ENCODE measurements around the gene SHKBP1. TPM values are rescaled to one million over a fixed set of nuclear protein-coding genes. Genes with fewer than 3 reads are reported as not detected.

The SHKBP1 gene
- total and polyA plus RNA-seq, 2 of the 8 experiments (the other 6 are each of a cell fraction or from before 2014, with no cell fraction given): 74.6 to 98.8 TPM

DNA sequence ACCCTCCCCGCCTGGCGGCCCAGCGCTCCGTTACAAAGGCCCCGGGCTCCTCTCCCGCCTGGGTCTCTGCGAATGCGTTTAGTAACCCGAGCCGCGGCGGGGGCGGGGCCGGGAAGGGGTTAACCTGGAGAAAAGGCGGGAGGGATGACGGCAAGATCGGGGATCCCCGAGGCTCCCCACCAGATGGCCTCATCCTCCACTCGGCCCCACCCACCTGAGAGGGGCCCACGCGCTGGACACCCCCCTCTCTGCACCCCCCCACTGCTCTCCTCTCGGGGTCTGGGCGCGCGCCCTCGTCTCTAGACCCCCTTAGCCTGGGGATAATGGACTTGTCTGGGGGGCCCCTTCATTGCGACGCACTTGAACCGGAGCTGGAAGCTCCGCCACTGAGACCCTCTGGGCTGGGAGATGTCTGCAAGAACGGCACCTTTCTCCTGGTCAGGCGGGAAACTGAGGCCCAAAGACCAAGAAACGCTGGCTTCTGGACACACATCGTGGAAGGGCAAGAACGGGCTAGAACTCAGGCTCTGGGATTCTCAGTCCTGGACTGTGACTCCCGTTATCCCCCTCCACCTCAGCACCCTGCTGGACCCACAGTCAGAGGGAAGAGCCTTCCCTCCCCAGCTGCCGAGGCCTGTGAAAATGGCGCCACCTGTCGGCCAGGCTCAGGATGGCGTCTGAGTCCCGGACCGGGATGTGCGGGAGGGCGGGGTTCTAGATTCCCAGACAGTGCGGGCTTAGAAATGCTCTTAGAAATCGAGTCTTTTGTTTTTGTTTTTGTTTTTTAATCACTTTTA is 21.6 kb downstream of the SHKBP1 start (continued):
- TF ChIP-seq ASH2L (IDR thresholded peaks at IDR 0.05; ENCODE audit: low read length): peak; percentile 77
- TF ChIP-seq CBX8 (IDR thresholded peaks at IDR 0.05; ENCODE audit: borderline replicate concordance, low read depth, low read length): no peak
- TF ChIP-seq ZNF274 (IDR thresholded peaks at IDR 0.05; ENCODE audit: borderline replicate concordance, extremely low read depth, low read length): no peak
- TF ChIP-seq TCF12 (IDR thresholded peaks at IDR 0.05; ENCODE audit: low read depth, low read length): 0 out of 2 replicates have a peak, but pooled peaks have one; percentile 55
- TF ChIP-seq, protein P1, sequence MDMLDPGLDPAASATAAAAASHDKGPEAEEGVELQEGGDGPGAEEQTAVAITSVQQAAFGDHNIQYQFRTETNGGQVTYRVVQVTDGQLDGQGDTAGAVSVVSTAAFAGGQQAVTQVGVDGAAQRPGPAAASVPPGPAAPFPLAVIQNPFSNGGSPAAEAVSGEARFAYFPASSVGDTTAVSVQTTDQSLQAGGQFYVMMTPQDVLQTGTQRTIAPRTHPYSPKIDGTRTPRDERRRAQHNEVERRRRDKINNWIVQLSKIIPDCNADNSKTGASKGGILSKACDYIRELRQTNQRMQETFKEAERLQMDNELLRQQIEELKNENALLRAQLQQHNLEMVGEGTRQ (IDR thresholded peaks at IDR 0.05; ENCODE audit: low read length): no peak
- TF ChIP-seq NRF1 (IDR thresholded peaks at IDR 0.05; ENCODE audit: low read depth, low read length): no peak
- TF ChIP-seq TAF1 (IDR thresholded peaks at IDR 0.05; ENCODE audit: low read depth, low read length): peak; percentile 58; the same call in 1 of the 2 replicates
- TF ChIP-seq, protein P2, sequence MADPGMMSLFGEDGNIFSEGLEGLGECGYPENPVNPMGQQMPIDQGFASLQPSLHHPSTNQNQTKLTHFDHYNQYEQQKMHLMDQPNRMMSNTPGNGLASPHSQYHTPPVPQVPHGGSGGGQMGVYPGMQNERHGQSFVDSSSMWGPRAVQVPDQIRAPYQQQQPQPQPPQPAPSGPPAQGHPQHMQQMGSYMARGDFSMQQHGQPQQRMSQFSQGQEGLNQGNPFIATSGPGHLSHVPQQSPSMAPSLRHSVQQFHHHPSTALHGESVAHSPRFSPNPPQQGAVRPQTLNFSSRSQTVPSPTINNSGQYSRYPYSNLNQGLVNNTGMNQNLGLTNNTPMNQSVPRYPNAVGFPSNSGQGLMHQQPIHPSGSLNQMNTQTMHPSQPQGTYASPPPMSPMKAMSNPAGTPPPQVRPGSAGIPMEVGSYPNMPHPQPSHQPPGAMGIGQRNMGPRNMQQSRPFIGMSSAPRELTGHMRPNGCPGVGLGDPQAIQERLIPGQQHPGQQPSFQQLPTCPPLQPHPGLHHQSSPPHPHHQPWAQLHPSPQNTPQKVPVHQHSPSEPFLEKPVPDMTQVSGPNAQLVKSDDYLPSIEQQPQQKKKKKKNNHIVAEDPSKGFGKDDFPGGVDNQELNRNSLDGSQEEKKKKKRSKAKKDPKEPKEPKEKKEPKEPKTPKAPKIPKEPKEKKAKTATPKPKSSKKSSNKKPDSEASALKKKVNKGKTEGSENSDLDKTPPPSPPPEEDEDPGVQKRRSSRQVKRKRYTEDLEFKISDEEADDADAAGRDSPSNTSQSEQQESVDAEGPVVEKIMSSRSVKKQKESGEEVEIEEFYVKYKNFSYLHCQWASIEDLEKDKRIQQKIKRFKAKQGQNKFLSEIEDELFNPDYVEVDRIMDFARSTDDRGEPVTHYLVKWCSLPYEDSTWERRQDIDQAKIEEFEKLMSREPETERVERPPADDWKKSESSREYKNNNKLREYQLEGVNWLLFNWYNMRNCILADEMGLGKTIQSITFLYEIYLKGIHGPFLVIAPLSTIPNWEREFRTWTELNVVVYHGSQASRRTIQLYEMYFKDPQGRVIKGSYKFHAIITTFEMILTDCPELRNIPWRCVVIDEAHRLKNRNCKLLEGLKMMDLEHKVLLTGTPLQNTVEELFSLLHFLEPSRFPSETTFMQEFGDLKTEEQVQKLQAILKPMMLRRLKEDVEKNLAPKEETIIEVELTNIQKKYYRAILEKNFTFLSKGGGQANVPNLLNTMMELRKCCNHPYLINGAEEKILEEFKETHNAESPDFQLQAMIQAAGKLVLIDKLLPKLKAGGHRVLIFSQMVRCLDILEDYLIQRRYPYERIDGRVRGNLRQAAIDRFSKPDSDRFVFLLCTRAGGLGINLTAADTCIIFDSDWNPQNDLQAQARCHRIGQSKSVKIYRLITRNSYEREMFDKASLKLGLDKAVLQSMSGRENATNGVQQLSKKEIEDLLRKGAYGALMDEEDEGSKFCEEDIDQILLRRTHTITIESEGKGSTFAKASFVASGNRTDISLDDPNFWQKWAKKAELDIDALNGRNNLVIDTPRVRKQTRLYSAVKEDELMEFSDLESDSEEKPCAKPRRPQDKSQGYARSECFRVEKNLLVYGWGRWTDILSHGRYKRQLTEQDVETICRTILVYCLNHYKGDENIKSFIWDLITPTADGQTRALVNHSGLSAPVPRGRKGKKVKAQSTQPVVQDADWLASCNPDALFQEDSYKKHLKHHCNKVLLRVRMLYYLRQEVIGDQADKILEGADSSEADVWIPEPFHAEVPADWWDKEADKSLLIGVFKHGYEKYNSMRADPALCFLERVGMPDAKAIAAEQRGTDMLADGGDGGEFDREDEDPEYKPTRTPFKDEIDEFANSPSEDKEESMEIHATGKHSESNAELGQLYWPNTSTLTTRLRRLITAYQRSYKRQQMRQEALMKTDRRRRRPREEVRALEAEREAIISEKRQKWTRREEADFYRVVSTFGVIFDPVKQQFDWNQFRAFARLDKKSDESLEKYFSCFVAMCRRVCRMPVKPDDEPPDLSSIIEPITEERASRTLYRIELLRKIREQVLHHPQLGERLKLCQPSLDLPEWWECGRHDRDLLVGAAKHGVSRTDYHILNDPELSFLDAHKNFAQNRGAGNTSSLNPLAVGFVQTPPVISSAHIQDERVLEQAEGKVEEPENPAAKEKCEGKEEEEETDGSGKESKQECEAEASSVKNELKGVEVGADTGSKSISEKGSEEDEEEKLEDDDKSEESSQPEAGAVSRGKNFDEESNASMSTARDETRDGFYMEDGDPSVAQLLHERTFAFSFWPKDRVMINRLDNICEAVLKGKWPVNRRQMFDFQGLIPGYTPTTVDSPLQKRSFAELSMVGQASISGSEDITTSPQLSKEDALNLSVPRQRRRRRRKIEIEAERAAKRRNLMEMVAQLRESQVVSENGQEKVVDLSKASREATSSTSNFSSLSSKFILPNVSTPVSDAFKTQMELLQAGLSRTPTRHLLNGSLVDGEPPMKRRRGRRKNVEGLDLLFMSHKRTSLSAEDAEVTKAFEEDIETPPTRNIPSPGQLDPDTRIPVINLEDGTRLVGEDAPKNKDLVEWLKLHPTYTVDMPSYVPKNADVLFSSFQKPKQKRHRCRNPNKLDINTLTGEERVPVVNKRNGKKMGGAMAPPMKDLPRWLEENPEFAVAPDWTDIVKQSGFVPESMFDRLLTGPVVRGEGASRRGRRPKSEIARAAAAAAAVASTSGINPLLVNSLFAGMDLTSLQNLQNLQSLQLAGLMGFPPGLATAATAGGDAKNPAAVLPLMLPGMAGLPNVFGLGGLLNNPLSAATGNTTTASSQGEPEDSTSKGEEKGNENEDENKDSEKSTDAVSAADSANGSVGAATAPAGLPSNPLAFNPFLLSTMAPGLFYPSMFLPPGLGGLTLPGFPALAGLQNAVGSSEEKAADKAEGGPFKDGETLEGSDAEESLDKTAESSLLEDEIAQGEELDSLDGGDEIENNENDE (IDR thresholded peaks at IDR 0.05; ENCODE audit: insufficient replicate concordance, low read length): no peak
- TF ChIP-seq SP4 (IDR thresholded peaks at IDR 0.05; ENCODE audit: low read length): 0 out of 2 replicates have a peak, but pooled peaks have one; percentile 48
